Body of pancreas (tissue), 4 donors: ENCODE results near the gene TMEM201. TPM values are rescaled to one million over a fixed set of nuclear protein-coding genes. Genes with fewer than 3 reads are reported as not detected.

Experiments
- ATAC-seq: fragments of 150-250 bp; one replicate; pipeline ENCODE4 v1.9.1; 2016
- DNase-seq, 4 donors: peaks; one replicate each; pipeline ENCODE4 v3.0.0-alpha.2; 2019
- H3K27ac ChIP-seq, 4 donors: fragments of 200-600 bp; sonication (generic); 1 replicate in 3 of 4; 2 replicates in 1 of 4; pipeline versions ENCODE4 v1.5.1 to v1.6.1; 2016 to 2019; ENCODE audit warnings: mild to moderate bottlenecking in 1 of 4, mixed read lengths in 1 of 4, moderate library complexity in 1 of 4
- H3K27me3 ChIP-seq, 2 donors: fragments of 200-600 bp; sonication (generic); one replicate each; pipeline ENCODE4 v1.6.0; 2016; ENCODE audit warnings: mild to moderate bottlenecking in 1 of 2
- H3K36me3 ChIP-seq, 2 donors: fragments of 200-600 bp; sonication (generic); replicated peaks in 1 of 2; 2 replicates each; pipeline ENCODE4 v1.5.1; 2016; ENCODE audit warnings: low read depth in 2 of 2; ENCODE audit not compliant: insufficient read depth in 1 of 2
- H3K4me1 ChIP-seq: fragments of 200-600 bp; sonication (generic); one replicate; pipeline ENCODE4 v1.6.0; 2016
- H3K4me3 ChIP-seq, 2 donors: fragments of 200-600 bp; sonication (generic); 1 replicate in 1 of 2; 2 replicates in 1 of 2; pipeline ENCODE4 v1.5.1; 2016 to 2019
- H3K9me3 ChIP-seq, 3 donors: fragments of 200-600 bp; sonication (generic); 1 replicate in 2 of 3; 2 replicates in 1 of 3; pipeline ENCODE4 v1.5.1; 2016
- CTCF ChIP-seq, 7 experiments: fragments of 450-650 bp in 4 of 7; fragments of 200-600 bp in 3 of 7; sonication (generic) in 3 of 7; IDR thresholded peaks; one replicate each; pipeline ENCODE4 v1.5.1; 2016 to 2019; ENCODE audit warnings: antibody characterized with exemption in 7 of 7
- POLR2A ChIP-seq, 3 donors: fragments of 450-650 bp; IDR thresholded peaks; one replicate each; pipeline ENCODE4 v1.6.1; 2016; ENCODE audit warnings: antibody characterized with exemption in 3 of 3, mild to moderate bottlenecking in 2 of 3
- WGBS, 2 donors: methylation state at CpG; one replicate each; pipeline ENCODE4 v1.1.5; 2017; 5-methylcytosine and 5-hydroxymethylcytosine counted together
- intact Hi-C: fragments of 100-400 bp; cut with DNase I; formaldehyde crosslinking; loops from one replicate; pipeline ENCODE4 v1.15.1; 2023
- total RNA-seq, 2 donors: library from RNA; depleted of rRNA; stranded (reverse); fragments of >200 nt; gene quantifications; one replicate each; pipeline ENCODE4 v1.1.0, GENCODE V29; 2016

Gene TMEM201
- total RNA-seq, 2 donors from 2014 or later: 7.3 to 12.5 TPM

- no peak for ATAC-seq
- WGBS, 2 donors: 88 to 92% methylated on average over 6 of the region's 9 CpGs
- no peak overlapping the region for H3K4me3 ChIP-seq
- H3K27ac ChIP-seq: no peak overlapping the region
- no peak for TF ChIP-seq POLR2A (IDR thresholded peaks at IDR 0.05)
- no peak for TF ChIP-seq CTCF (IDR thresholded peaks at IDR 0.05)
- no peaks in the 10 kb centered on the region for H3K27me3 ChIP-seq
- intact Hi-C loops: no loop called here
- no peak for DNase-seq
- H3K36me3 ChIP-seq: peaks cover 2 to 5% of the 10 kb centered on the region in 2 donors
- no peaks in the 10 kb centered on the region for H3K4me1 ChIP-seq
- no peaks in the 10 kb centered on the region for H3K9me3 ChIP-seq
Observed at GRCh38 chr1:9602794-9603167, 14.1 kb downstream of the TMEM201 start.

- 86% methylated on average over 13 of the region's 14 CpGs; no CpG with 5 or more reads in 1 of the 2 donors for WGBS, 2 donors
- Histone ChIP-seq H3K36me3 (peaks cover 2 to 5% of the 10 kb centered on the region in 2 donors), H3K4me3 (no peak overlapping the region), H3K27ac (no peak overlapping the region), H3K4me1 (no peaks in the 10 kb centered on the region), H3K9me3 (no peaks in the 10 kb centered on the region), H3K27me3 (no peaks in the 10 kb centered on the region)
- intact Hi-C loops: no loop called here
- TF ChIP-seq CTCF (IDR thresholded peaks at IDR 0.05) (no peak), POLR2A (IDR thresholded peaks at IDR 0.05) (no peak)
- DNase-seq (no peak), ATAC-seq (no peak)
Observed at GRCh38 chr1:9603307-9603706, 14.6 kb downstream of the TMEM201 start.

GRCh38 chr1:9603766-9604753, 15.3 kb downstream of the TMEM201 start:
- peaks cover 2 to 5% of the 10 kb centered on the region in 2 donors for H3K36me3 ChIP-seq
- H3K27ac ChIP-seq: no peak overlapping the region
- WGBS, 2 donors: 87 to 91% methylated on average over 23 to 38 of the region's 42 CpGs
- H3K4me3 ChIP-seq: no peak overlapping the region
- no peaks in the 10 kb centered on the region for H3K27me3 ChIP-seq
- H3K9me3 ChIP-seq: no peaks in the 10 kb centered on the region
- DNase-seq (no peak), ATAC-seq (no peak)
- intact Hi-C loops: no loop called here
- H3K4me1 ChIP-seq: no peaks in the 10 kb centered on the region
- no peak for TF ChIP-seq CTCF (IDR thresholded peaks at IDR 0.05)
- TF ChIP-seq POLR2A (IDR thresholded peaks at IDR 0.05): no peak

- 86 to 94% methylated on average over 15 of the region's 15 CpGs for WGBS, 2 donors
- no peak for ATAC-seq
- no peaks in the 10 kb centered on the region for H3K4me1 ChIP-seq
Observed at GRCh38 chr1:9604836-9605235, 16.1 kb downstream of the TMEM201 start.

More at GRCh38 chr1:9604836-9605235, 16.1 kb downstream of the TMEM201 start:
- Histone ChIP-seq H3K27me3 (no peaks in the 10 kb centered on the region), H3K36me3 (peaks cover 2 to 5% of the 10 kb centered on the region in 2 donors), H3K9me3 (no peaks in the 10 kb centered on the region), H3K4me3 (no peak overlapping the region), H3K27ac (no peak overlapping the region)
- DNase-seq: no peak
- TF ChIP-seq CTCF (IDR thresholded peaks at IDR 0.05) (no peak), POLR2A (IDR thresholded peaks at IDR 0.05) (no peak)
- intact Hi-C loops: no loop called here
